ENCODE results near the gene MFSD8.

MFSD8 gene

GRCh38 chr4:127870281-127870680 lies 94.7 kb downstream of the MFSD8 start:
- Histone ChIP-seq H3K4me1 (ENCODE audit: control insufficient read depth, insufficient read depth, low read length) (peaks cover 2% of the 10 kb centered on the region), H3K4me3 (ENCODE audit: low read length) (no peak overlapping the region), H3K9ac (ENCODE audit: low read length) (no peak overlapping the region), H3K36me3 (ENCODE audit: control insufficient read depth, insufficient read depth, low read length) (no peaks in the 10 kb centered on the region), H3K27me3 (ENCODE audit: control insufficient read depth, insufficient read depth, low read length) (no peaks in the 10 kb centered on the region), H3K27ac (ENCODE audit: low read depth, low read length) (peak overlapping the region; percentile 32)

- H3K9ac ChIP-seq (ENCODE audit: low read length), result no peak overlapping the region
- no peaks in the 10 kb centered on the region for H3K27me3 ChIP-seq (ENCODE audit: control insufficient read depth, insufficient read depth, low read length)
- H3K4me1 ChIP-seq (ENCODE audit: control insufficient read depth, insufficient read depth, low read length), result peaks cover 2% of the 10 kb centered on the region
- H3K4me3 ChIP-seq (ENCODE audit: low read length), result no peak overlapping the region
- no peak overlapping the region for H3K27ac ChIP-seq (ENCODE audit: low read depth, low read length)
- H3K36me3 ChIP-seq (ENCODE audit: control insufficient read depth, insufficient read depth, low read length), result no peaks in the 10 kb centered on the region
Measured at GRCh38 chr4:127868196-127868595, 96.8 kb downstream of the MFSD8 start.

Data from rectal smooth muscle tissue (tissue), 1 donor.